IPS-15b (cell line): Measurements from ENCODE around the gene HSPH1.
"Not testable (repeated sequence)": the region's sequence is repeated elsewhere in the genome, so short reads cannot be mapped to it uniquely, and the experiment has no call there.

Source experiments
- H3K27me3 ChIP-seq: one replicate; pipeline ENCODE4 v1.6.1; 2013; ENCODE audit warnings: low read length; ENCODE audit not compliant: control insufficient read depth, insufficient read depth
- H3K36me3 ChIP-seq: one replicate; pipeline ENCODE4 v1.6.1; 2013; ENCODE audit warnings: low read length; ENCODE audit not compliant: control insufficient read depth, insufficient read depth
- H3K4me1 ChIP-seq: one replicate; pipeline ENCODE4 v1.6.1; 2013; ENCODE audit warnings: mild to moderate bottlenecking, low read length; ENCODE audit not compliant: control insufficient read depth, insufficient read depth
- H3K4me3 ChIP-seq: one replicate; pipeline ENCODE4 v1.5.1; 2013; ENCODE audit warnings: low read depth, low read length
- H3K9ac ChIP-seq: one replicate; pipeline ENCODE4 v1.6.1; 2013; ENCODE audit warnings: low read depth, mild to moderate bottlenecking, low read length
- H3K9me3 ChIP-seq: one replicate; pipeline ENCODE4 v1.6.1; 2013; ENCODE audit warnings: mild to moderate bottlenecking, low read length; ENCODE audit not compliant: control insufficient read depth, insufficient read depth

The HSPH1 gene

DNA sequence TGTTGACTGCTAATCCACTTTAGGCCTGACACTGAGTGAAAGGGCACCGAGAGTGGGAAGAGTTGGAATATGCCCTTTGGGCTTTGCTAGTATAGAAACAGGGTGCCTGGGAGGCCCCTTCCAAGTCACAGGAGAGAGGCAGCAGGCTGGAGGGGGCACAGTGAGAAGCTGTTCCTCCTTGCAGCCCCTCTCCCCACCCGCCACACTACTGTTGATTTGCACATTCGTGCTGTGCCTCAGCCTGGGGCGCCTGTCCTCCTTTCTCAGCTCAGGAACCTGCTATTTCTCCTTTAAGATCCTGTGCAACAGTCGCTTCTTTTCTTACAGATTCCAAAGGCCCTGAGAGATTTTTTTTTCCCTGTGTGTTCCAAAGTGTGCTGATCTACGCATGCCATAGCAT is 35.3 kb upstream of the HSPH1 start:
- Histone ChIP-seq H3K9ac (no peak overlapping the region), H3K9me3 (no peaks in the 10 kb centered on the region), H3K4me1 (no peaks in the 10 kb centered on the region), H3K27me3 (peaks cover 9% of the 10 kb centered on the region), H3K4me3 (no peak overlapping the region), H3K36me3 (no peaks in the 10 kb centered on the region)

DNA sequence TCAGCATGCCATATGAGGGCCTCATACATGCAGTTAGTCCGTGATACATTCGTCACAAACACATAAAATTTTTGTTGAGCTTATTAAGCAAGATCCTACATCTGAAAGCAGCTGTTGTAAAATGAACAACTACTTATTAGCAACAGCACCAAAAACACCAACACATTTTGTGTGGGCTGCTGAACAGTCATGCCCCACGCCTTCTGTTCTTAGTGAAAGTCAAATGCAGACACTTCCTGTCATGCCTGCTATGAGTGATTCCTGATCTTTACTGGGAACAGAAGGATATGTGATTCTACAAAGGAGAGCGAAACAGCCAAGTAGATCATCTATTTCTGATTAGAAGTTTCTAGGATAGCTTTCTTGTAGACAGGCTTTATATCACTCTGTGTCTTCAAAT is 33.9 kb upstream of the HSPH1 start:
- H3K36me3 ChIP-seq = no peaks in the 10 kb centered on the region
- H3K27me3 ChIP-seq = peaks cover 2% of the 10 kb centered on the region
- no peak overlapping the region for H3K9ac ChIP-seq
- H3K4me1 ChIP-seq = no peaks in the 10 kb centered on the region
- H3K9me3 ChIP-seq = no peaks in the 10 kb centered on the region
- H3K4me3 ChIP-seq = no peak overlapping the region

DNA sequence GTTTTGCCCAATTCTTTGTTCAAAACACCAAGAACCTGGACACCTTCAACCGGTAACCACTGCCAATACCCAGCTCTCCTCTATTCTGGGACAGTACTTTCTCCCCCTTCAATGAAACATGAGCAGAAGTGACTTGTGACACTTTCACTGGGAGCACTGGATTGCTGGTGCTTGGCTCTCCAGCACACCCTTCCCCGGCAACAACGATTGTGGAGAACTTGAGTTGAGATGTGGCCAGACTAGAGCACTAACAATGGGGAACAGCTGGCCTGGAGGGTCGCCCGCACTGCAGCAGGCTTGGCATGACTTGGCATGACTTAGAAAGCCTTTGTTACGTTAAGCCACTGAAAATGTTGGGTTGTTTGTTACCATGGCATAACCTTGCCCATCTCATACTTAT is 30.6 kb upstream of the HSPH1 start:
- Histone ChIP-seq H3K4me1 (no peaks in the 10 kb centered on the region), H3K9ac (no peak overlapping the region), H3K9me3 (no peaks in the 10 kb centered on the region), H3K27me3 (no peaks in the 10 kb centered on the region), H3K36me3 (no peaks in the 10 kb centered on the region), H3K4me3 (no peak overlapping the region)

DNA sequence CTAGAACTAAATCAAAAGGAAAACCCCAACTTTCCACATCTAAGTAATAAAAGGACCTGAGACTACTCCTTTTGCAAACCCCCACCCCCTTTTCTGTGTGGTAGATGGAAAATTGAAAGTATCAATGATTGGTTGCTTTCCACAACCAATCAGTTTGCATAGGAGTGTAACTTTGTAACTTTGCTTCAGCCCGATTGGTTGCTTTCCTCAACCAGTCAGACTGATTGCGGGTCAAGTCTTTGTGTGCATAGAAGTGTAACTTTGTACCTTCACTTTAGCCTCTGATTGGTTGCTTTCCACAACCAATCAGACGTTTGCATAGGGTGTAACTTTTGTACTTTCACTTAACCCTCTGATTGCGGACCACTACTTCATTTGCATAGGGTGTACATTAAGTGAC is 30.0 kb upstream of the HSPH1 start:
- H3K9me3 ChIP-seq = no peaks in the 10 kb centered on the region
- H3K9ac ChIP-seq = no peak overlapping the region
- no peaks in the 10 kb centered on the region for H3K27me3 ChIP-seq
- no peaks in the 10 kb centered on the region for H3K36me3 ChIP-seq
- H3K4me1 ChIP-seq = no peaks in the 10 kb centered on the region
- H3K4me3 ChIP-seq = no peak overlapping the region

DNA sequence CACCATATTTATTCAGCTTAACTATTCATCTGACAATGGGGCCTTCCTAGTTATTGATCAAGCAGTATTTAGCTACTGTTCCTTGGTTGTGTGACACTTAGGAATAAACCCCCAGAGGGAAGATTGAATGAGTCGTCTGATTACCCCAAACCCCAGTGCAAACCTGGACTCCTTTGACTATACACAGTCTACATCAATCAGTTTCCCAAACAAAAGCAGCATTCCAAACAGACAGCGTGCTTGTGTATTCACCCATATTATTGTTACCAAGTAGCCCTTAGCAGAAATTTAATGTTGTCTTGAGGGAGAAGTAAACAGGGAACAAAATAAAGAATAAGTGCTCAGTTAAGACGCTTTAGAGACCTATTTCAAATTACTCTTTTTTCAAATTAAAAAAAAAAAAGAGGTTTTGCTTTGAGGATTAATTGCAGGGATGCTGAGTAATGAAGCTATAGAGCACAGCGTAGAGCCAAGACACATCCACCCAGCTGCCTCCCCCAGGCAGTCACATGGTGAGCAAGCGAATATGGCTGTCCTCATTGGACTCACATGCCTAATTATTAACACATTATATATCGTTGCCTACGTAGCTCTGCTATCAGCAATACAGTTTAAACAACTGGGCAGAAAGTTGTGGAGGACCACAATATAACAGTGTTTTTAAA is 23.4 kb upstream of the HSPH1 start:
- Histone ChIP-seq H3K36me3 (no peaks in the 10 kb centered on the region), H3K9ac (no peak overlapping the region), H3K27me3 (no peaks in the 10 kb centered on the region), H3K9me3 (no peaks in the 10 kb centered on the region), H3K4me1 (no peaks in the 10 kb centered on the region), H3K4me3 (no peak overlapping the region)

DNA sequence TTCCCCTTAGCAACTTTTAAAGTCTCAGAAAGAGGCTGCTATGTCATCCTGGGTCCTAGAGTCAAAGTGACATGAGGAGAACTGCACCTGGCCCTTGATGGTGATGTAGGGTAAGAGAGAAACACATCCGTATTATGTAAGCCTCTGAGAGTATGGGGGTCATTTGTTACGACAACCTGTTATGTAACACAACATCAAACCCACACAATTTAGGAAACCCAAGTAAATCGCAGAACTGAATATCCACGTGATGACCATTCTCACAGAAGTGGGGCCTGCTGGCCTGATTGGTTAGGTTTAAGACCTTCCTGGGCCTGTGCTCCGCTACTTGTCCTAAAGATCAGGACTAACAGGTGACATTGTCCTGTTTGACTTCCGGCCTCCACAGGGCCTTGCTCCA is 22.7 kb upstream of the HSPH1 start:
- H3K9me3 ChIP-seq = no peaks in the 10 kb centered on the region
- H3K4me1 ChIP-seq = no peaks in the 10 kb centered on the region
- H3K9ac ChIP-seq = no peak overlapping the region
- no peak overlapping the region for H3K4me3 ChIP-seq
- H3K36me3 ChIP-seq = no peaks in the 10 kb centered on the region
- H3K27me3 ChIP-seq = no peaks in the 10 kb centered on the region

DNA sequence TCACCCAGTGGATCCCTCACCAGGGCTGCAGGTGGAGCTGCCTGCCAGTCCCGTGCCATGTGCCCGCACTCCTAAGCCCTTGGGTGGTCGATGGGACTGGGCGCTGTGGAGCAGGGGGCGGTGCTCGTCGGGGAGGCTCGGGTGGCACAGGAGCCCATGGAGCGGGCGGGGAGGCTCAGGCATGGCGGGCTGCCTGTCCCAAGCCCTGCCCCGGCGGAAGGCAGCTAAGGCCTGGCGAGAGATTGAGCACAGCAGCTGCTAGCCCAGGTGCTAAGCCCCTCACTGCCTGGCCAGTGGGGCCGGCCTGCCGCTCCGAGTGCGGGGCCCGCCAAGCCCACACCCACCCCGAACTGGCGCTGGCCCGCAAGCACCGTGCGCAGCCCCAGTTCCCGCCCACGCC is 21.3 kb upstream of the HSPH1 start:
- Histone ChIP-seq H3K36me3 (no peaks in the 10 kb centered on the region), H3K4me3 (no peak overlapping the region), H3K9me3 (no peaks in the 10 kb centered on the region), H3K4me1 (no peaks in the 10 kb centered on the region), H3K9ac (no peak overlapping the region), H3K27me3 (no peaks in the 10 kb centered on the region)

DNA sequence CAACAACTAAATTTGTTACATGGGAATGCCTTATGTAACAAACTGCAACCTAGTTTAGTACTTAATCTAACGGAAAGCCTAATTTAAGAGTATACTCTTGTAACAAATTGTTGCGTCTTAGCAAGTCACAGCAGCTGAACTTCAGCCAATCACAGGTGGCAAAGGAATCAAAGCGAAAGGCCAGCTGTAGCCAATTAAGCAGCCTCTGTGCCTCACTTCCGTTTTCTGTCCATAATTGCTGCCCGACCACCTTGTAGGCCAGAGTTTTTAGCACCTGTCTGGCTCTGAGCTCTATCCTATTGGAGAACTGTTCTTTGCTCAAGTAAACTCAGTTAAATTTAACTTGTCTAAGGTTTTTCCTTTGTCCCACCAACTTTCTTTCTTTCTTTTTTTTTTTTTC is 18.1 kb upstream of the HSPH1 start:
- no peaks in the 10 kb centered on the region for H3K36me3 ChIP-seq
- no peak overlapping the region for H3K9ac ChIP-seq
- no peaks in the 10 kb centered on the region for H3K9me3 ChIP-seq
- H3K27me3 ChIP-seq = no peaks in the 10 kb centered on the region
- H3K4me3 ChIP-seq = no peak overlapping the region
- H3K4me1 ChIP-seq = peaks cover 3% of the 10 kb centered on the region

DNA sequence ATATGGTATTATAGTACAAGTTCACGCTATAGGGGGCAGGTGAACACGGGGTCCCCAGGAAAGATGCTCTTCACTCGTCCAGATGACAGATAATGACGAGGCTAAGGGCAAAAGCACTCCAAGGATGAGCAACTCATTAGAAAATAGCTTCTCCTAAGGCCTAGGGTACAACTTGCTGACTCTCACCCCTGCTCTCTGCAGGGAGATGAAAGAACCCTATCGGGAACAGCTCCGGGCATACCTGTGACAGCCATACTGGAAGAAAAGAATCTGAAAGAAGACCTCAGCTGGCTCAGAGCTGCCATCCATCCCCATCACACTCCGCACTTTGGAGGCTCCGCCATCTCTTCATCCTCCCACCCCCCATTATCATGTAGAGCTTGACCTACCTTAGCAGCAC is 17.5 kb upstream of the HSPH1 start:
- H3K4me1 ChIP-seq = peaks cover 3% of the 10 kb centered on the region
- H3K9me3 ChIP-seq = no peaks in the 10 kb centered on the region
- H3K4me3 ChIP-seq = no peak overlapping the region
- H3K9ac ChIP-seq = no peak overlapping the region
- H3K36me3 ChIP-seq = no peaks in the 10 kb centered on the region
- H3K27me3 ChIP-seq = no peaks in the 10 kb centered on the region

DNA sequence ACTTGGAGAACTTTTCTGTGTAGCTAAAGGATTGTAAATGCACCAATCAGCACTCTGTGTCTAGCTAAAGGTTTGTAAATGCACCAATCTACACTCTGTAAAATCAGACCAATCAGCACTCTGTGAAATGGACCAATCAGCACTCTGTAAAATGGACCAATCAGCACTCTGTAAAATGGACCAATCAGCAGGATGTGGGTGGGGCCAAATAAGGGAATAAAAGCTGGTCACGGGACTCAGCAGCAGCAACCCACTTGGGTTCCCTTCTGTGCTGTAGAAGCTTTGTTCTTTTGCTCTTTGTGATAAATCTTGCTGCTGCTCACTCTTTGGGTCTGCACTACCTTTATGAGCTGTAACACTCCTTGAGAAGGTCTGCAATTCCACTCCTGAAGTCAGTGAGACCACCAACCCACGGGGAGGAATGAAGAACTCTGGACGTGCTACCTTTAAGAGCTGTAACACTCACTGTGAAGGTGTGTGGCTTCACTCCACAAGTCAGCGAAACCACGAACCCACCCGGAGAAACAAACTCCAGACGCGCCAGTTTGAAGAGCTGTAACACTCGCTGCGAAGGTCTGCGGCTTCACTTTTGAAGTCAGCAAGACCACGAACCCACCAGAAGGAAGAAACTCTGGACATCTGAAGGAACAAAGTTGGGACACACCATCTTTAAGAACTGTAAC is 16.2 kb upstream of the HSPH1 start:
- not testable (repeated sequence) for H3K4me1 ChIP-seq, H3K9me3 ChIP-seq, H3K36me3 ChIP-seq, H3K4me3 ChIP-seq, H3K9ac ChIP-seq, H3K27me3 ChIP-seq

DNA sequence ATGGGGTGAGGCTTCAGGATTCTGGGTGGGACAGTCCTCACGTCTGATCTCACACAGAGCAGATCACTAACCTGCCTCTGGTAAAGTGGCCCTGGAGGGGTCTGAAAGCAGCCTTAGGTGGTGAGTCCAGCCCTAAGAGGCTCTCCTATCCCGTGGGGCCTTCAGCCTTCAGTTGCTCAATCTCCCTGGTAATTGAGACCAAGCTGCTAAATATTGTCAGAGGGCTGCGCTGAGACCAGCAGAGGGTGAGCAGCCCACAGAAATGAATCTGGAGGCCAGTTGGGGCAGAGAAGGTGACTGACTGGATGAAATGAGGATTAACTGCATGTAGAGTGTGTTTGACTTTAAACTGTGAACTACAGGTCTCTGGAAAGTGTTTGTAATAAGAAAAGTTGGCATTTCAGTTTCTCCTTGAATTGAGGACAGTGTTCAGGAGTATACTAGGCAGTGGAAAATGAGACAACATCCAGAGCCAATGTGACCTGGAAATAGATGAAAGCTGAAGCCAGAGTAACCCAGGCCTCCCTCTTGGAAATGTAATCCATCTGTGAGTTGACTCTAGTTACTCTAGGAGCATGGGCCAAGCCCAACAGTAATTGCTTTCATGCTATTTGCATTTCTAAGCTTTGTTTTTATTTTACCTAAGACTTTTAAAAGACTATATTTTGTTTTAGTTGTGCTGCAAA is 14.3 kb upstream of the HSPH1 start:
- Histone ChIP-seq H3K4me1 (peaks cover 5% of the 10 kb centered on the region), H3K36me3 (no peaks in the 10 kb centered on the region), H3K4me3 (no peak overlapping the region), H3K9ac (no peak overlapping the region), H3K27me3 (no peaks in the 10 kb centered on the region), H3K9me3 (no peaks in the 10 kb centered on the region)

DNA sequence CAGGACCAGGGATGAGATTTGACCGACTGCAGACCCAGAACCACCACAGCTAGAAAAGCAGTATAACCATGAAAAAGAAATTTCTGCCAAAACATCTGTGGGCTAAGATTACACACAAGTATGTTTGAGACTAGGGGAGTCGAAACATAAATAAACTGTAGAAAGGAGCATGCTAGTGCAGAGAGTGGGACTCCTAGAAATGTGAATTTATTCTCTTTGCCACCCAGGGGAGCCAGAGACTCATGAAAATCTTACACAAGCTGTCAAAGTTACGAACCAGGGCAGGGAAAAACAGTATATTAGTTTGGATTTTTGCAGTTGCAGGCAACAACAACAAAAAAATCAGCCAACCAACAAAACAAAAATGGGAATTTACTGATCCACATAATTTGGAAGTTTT is 12.3 kb upstream of the HSPH1 start:
- peaks cover 5% of the 10 kb centered on the region for H3K4me1 ChIP-seq
- H3K9me3 ChIP-seq = no peaks in the 10 kb centered on the region
- H3K27me3 ChIP-seq = no peaks in the 10 kb centered on the region
- H3K36me3 ChIP-seq = no peaks in the 10 kb centered on the region
- H3K4me3 ChIP-seq = no peak overlapping the region
- H3K9ac ChIP-seq = no peak overlapping the region
